NCI-H748 treated with DMSO at 0.1 percent for 48 hours (cell line): ENCODE measurements around the gene PPIH.
"Not testable (repeated sequence)": the region's sequence is repeated elsewhere in the genome, so short reads cannot be mapped to it uniquely, and the experiment has no call there.

Source experiments
- DNase-seq: peaks from one replicate; lab custom pipeline; 2025; lab: John Stamatoyannopoulos, UW

PPIH gene

DNA sequence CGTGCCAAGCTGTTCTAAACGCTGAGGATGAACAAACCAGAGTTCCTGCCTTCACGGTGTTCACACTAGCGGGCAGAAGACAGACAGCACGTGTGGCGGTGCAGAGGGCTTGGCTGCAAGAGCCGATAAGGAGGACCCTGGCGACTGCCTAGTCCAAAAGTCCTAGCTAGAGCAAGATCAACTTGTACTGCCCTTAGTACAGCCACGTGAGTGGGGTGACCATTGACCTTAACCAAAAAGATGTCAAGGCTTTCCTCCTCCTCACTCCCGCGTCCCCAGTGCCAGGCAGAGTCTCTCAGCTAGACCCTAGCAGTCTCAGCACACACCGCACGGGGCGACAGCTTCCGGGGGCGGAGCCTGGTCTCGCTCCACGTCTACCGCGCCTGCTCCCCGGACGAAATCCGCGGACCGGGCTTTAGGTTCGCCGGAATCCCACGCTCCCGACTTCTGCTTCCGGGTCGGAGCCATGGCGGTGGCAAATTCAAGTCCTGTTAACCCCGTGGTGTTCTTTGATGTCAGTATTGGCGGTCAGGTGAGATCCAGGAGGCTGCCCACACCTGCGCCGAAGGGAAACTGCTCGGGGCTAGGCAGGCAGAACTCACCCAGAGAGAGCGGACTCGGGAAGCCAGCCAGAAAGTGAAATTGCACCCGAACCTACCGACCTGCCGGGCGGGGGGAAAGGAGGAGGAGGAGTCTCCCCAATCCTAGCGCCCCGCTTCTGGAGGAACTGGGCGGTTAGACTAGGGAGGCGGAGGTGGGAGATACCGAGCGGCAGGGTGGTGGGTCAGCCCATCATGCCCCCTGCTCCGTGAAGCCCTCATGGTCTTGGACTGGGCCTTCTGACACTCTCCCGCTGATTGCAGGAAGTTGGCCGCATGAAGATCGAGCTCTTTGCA is at the start of gene PPIH:
Gene PPIH (plus strand): TSS at position 443 of the 896 bp plus-strand sequence. CDS start 24 bp downstream, at position 467.
- peak; percentile 100 for DNase-seq

DNA sequence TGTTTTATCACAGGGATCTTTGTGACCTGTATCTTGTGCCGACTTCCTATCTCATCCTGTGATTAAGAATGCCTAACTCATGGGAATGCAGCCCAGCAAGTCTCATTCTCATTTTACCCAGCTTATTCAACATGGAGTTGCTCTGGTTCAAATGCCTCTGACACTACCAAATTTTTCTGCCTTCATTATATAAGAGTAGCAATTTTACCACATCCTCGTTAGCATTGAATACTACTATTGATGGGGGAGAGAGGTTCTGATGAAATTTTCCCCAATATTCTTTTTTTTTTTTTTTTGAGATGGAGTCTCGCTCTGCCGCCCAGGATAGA is 44.5 kb upstream of the PPIH start:
- DNase-seq = no peak

DNA sequence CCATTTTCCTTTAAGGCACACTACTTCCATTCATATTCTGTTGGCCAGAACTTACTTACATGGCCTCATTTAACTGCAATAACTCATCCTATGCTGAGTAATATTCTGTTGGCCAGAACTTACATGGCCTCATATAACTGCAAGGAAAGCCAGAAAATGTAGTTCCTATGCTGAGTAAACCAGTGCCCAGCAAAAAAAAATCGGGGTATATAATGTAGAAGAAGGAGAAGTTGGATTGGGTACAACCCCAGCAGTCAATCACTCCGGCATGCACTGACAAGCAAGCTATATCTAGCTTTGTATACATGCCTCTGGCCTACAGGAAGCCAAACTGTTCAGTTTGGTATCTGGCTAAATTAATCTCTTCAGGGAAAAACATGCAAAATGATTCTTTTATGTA is 39.4 kb upstream of the PPIH start:
- DNase-seq = no peak

DNA sequence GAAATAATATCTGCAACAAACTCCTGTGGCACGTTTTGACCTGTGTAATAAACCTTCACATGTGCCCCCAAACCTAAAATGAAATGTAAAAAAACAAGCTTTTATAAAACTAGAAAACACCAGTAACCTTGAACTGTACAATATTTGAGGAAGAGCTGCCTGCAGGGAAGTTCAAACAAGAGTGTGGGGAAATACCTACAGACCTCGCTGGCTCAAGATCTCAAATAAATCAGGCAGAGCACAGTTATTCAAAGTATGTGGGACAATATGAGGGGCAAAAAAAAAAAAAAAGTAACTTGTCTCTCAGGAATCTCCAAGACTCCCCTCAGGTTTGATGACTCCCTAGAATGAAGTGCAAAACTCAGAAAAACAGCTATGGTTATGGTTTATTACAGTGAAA is 37.9 kb upstream of the PPIH start:
- no peak for DNase-seq

DNA sequence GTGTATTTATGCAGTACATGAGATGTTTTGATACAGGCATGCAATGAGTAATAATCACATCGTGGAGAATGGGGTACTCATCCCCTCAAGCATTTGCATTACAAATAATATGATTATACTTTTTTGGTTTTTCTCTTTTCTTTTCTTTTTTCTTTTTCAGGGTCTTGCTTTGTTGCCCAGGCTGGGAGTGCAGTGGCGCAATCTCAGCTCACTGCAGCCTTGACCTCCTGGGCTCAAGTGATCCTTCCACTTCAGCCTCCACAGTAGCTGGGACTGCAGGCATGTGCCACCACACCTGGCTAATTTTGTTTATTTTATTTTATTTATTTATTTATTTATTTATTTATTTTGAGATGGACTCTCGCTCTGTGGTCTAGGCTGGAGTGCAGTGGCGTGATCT is 37.0 kb upstream of the PPIH start:
- DNase-seq = not testable (repeated sequence)

DNA sequence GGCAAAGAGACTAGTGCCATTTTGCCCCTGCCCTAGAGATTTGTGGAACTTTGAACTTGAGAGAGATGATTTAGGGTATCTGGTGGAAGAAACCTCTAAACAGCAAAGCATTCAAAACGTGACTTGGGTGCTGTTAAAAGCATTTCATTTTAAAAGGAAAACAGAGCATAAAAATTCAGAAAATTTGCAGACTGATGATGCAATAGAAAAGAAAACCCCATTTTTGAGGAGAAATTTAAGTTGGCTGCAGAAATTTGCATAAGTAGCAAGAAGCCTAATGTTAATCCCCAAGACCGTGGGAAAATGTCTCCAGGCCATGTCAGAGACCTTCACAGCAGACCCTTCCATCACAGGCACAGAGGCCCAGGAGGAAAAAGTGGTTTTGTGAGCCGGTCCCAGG is 31.0 kb upstream of the PPIH start:
- DNase-seq = not testable (repeated sequence)

DNA sequence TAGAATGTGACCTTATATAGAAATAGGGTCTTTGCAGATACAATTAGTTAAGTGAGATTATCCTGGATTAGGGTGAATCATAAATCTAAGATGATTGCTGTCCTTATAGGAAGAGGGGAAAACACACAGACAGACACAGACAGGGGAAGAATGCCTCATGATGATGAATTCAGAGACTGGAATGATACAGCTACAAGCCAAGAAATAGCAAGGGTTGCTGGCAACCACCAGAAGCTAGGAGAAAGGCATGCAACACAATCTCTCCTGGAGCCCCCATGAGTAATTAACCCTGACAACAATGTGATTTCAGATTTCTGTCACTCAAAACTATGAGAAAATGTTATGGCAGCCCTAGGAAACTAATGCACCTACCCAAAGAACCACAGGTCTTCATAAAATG is 19.1 kb upstream of the PPIH start:
- no peak for DNase-seq

DNA sequence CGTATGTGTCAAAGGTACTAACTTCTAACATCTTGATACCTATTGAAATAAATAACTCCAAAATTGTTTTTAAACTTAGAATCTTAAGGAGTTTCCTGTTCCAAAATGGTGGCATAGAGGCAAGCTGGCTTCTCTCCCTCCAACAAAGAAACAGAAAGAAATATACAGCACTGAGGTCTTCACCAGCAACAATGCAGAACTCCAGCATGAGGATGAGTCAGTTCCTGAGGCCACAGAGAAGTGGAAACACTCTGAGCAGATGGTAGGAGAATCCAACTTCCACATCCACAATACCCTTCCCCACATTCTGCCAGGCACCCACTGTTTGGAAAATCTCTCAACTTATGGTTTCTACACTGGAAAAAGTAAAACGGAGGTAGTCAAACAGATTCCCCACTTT is 12.2 kb upstream of the PPIH start:
- DNase-seq = no peak

DNA sequence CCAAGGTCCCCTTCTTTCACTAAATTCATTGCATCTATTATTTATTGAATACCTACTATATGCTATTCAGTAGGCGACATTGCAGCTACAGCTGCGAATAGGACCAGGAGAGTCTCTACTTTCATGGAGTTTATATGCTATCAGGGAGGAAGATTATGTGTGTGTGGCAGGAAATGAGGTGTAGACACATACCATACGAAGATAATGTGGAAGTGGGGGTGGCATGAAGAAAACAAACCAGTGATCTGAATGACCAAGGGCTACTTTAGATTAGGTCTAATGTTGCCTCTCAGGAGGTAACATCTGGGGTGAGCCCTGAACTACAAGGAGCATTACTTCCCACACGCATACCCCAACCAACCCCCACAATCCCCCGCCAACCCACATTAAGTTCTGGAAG is 1.0 kb upstream of the PPIH start:
- DNase-seq = peak; percentile 88

DNA sequence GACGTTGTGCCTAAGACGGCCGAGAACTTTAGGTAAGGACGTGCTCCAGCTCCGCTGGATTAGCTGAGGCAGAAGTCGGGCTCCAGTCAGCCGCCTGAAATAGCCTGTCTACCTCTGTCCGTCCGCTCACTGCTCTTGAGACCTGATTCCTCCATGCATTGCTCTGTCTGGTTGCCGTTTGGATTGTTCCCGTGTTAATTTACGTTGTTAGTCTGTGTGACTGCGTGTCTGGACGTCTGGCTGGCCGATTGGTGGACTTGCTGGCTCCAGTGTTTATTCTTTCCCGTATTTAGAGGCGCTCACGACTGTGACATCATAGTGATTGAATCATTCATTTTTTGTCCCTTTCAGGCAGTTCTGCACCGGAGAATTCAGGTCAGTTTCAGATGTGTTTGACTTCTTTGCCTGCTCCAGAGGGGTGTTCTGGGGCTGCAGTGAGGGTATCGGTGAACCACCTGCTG is 684 bp downstream of the PPIH start:
- peak; percentile 85 for DNase-seq

DNA sequence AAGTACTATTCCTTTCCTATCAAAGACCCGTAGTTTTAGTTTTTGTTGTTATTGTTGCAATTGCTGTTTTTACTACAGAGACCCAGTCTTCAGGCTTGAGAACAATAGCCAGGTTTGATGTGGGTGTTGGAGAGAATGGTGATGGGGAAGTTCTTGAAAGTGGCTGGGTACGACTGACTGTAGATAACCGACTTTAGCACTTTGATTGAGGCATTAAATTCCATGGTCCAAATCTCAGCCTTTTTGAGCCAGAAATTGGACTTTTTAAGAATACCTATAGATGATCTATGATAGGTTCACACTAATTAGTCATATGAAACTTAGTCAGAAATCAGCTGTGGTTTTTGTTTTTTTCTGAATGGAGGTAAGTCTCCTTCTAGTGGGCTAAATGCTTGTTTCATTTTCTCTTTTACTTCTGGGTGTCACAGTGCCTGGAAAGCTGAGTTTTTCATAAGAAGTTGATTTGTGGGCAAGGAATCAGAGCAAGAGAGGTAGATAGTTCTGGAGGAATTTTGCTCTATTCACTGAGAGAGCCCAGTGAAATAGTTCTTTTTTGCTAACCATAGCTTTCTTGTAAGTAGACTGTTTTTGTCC is 2.8 kb downstream of the PPIH start:
- DNase-seq = no peak

DNA sequence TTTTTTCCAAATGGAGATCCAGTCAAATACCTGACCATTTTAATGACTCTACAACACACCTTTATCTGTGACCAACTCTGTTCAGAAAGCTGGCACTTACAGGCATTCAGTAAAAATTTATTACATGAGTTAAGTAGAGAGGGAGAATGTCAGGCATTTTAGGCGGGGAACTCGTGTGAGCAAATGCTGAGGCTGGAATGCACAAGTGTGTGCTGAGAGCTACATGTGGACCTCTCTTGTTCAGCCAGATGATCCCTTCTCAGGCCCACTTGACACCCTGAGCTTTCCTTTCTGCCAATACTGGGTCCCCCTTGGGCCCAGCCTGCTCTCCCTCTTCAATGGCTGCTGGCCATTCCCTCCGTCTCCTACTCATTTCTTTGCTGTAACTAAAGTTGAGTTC is 11.7 kb downstream of the PPIH start:
- DNase-seq = no peak

DNA sequence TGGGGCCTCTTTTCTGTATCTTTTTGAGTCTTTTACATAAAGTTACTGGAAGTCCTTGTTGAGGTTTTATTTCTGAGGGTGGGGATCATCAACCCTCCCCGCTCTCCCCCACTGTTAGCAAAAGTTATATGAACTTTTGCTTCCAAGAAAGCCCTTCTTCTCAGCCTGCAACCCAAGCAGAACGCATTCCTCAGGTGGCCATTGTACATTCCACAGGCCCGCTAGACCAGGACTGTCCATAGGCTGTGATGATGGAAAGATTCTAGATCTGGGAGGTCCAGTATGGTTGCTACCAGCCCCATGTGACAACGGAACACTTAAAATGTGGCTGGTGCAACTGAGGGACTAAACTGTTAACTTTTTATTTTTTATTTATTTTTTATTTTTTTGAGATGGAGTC is 12.2 kb downstream of the PPIH start:
- DNase-seq = no peak

DNA sequence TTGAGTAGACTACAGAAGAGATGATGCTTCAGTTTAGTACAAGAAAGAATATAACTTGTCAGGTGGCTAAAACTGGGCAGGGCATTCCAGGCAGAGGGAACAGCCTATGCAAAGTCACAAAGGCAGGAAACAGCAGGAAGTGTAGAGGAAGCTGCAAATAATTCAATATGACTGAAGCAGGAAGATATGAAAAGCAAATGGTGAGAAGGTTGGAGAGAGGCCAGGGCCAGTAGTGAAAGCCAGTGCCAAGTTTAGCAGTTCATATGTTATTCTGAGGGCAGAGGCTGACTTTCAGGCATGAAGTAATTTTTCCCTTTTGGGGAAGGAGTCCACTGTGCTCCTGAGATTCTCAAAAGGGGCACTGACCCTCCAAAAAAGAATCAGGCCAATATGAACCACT is 16.0 kb downstream of the PPIH start:
- DNase-seq = no peak

GRCh38 chr1:42674682-42675081 is 16.5 kb downstream of the PPIH start:
- DNase-seq = no peak

DNA sequence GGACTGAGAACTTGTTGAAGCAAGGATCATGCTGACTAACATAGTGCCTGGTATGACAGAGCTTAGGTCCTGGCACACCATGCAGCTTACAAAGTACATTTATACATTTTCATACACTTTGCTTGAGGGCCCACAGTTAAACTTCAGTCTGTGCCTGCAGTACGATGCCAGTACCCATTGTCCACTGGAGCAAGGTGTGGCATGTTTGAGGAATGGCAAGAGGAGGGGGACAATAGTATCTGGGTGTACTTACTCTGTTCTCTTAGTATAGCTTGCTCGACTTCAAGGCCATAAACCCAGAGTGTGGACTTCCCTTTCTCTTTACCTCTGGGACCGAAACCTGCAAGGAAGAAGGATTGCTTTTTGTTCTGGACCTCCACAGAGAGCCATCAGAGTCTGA is 17.2 kb downstream of the PPIH start:
- DNase-seq = no peak

DNA sequence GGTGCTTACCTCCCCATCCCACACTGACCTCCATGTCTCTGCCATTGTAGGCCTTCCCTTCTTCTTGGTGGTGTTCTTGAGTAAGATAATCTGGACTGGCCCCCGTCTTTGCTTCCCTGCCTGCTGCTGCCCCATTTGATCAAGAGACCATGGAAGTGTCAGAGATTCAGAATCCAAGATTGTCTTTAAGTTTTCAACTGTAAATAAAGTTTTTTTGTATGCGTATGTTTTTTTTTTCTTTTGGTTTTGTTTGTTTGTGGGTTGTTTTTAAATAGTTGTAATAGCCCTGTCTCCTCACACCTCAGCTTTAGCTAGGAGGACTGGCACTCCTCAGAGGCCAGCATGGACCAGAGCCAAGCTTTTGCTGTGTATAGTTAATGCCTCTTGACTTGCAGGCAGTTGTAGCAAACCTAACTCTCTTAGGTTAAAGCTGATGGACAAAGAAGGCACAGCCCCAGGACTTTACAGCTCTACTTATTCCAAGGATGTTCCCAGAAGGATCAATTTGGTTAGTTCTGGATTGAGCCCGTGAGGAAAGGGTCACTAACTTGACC is 18.4 kb downstream of the PPIH start:
- no peak for DNase-seq

DNA sequence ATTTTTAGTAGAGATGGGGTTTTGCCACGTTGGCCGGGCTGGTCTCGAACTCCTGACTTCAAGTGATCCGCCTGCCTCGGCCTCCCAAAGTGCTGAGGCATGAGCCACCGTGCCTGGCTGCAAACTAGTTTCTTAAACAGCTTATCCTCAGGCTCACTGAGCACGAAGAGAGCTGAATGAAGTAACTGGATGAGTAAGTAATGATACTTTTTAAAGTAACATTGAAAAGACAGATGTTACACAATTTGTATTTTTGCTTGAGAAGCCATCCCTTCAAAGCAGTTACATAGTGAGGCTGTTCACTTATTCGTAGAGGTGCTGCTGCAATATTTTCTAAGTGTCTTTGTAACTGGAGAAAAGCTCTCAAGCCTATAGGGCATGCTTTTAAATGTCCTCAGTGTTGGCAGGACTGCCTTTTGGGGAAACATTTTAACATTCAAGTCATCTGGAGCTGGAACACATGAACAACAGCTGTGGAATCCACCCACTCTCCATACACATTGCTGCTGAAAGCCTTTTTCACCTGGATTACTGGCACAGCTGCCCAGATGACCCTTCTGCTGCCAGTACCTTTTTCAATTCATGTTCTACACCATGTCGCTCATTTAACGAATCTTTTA is 21.3 kb downstream of the PPIH start:
- DNase-seq = no peak

DNA sequence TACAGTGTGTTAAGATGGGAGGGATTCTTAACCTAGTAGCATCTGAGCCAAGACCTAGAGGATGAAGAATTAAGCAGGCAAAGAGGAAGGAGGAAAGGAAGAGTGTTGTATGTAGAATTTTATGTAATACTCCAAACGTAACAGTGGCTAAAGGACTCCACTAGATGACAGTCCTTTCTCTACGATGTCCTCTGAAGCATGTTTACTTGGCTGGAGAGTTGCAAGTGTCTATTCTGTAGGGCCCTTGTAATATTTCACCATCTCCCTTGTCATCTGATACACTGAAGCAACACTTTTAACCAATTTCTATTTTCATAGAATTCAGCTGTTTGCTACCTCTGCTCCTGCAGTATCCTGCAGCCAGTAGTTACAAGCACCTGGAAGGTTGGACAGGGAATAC is 21.8 kb downstream of the PPIH start:
- DNase-seq = no peak

- DNase-seq = peak; percentile 99
These were observed 22.9 kb downstream of the PPIH start for GRCh38 chr1:42680921-42681683.

DNA sequence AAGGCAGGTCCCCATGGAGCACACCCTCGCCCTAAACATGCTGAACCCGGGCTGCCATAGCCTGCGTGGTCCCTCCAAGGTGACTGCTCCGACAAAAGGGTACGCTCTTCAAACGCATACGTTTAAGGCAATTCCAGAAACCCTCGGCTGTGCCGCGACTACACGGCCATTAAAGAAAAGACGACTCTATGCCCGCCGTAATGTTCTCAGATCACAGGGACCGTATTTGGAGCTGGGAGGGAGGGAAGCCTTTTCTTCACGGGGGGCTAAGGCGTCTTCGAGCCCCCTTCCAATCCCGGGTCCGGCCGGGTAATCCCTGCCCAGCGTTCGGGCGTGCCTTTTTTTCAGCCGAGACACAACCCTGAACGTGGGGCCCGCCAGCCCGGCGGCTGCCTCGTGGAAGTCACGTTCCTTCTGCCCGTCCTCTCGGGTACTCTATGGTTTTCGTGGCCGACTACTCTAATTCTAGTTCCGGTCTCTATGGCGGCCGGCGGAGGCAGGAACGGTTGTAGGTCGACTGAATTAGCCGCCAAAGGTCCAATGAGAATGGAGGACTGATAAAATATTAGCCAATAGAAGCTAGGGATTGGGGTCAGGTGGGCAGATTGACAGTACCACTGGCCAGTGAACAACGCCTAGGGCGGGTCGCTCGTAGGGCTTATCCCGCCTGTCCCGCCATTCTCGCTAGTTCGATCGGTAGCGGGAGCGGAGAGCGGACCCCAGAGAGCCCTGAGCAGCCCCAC is 23.7 kb downstream of the PPIH start, which contains the start of gene YBX1:
Gene YBX1 (plus strand): TSS at position 678 of the 743 bp plus-strand sequence. CDS start 148 bp downstream, outside the sequence.
- DNase-seq = peak; percentile 100

DNA sequence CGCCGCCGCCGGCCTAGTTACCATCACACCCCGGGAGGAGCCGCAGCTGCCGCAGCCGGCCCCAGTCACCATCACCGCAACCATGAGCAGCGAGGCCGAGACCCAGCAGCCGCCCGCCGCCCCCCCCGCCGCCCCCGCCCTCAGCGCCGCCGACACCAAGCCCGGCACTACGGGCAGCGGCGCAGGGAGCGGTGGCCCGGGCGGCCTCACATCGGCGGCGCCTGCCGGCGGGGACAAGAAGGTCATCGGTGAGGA is 24.2 kb downstream of the PPIH start:
- not testable (repeated sequence) for DNase-seq
